ENCODE measurements around the gene SH3GL1. TPM values are rescaled to one million over a fixed set of nuclear protein-coding genes. Genes with fewer than 3 reads are reported as not detected.

SH3GL1 gene
- total and polyA plus RNA-seq, 10 of the 15 experiments (the other 5 are each of a cell fraction or from before 2014, with no cell fraction given) = 0.93 to 47.4 (median 28.4) TPM

- H3K79me2 ChIP-seq (ENCODE audit: control insufficient read depth, insufficient read depth, low read length) = no peaks in the 10 kb centered on the region
- no peaks in the 10 kb centered on the region for H4K20me1 ChIP-seq (ENCODE audit: control insufficient read depth, insufficient read depth)
- no peak for DNase-seq (ENCODE audit: low read depth, low spot score)
- H3K36me3 ChIP-seq (ENCODE audit: control insufficient read depth in 2 of 2, insufficient read depth in 2 of 2, low read length in 1 of 2) = peaks cover 19 to 38% of the 10 kb centered on the region in 2 experiments; a peak in 3 of 4 replicates
- no peak overlapping the region for H3K27ac ChIP-seq (ENCODE audit: control insufficient read depth, insufficient read depth)
- RAD21 ChIA-PET (ENCODE audit: unreplicated experiment) = no interaction called here
- BruUV-seq (replicated peaks) = no TSS peak
- no peak for FAIRE-seq
- H3K27me3 ChIP-seq (replicated peaks in 1 of 2; ENCODE audit: control insufficient read depth in 2 of 2, insufficient read depth in 2 of 2, low read length in 1 of 2) = no peaks in the 10 kb centered on the region
- CTCF ChIA-PET = no interaction called here
- POLR2A ChIA-PET = no interaction called here
- TF ChIP-seq, protein P1, sequence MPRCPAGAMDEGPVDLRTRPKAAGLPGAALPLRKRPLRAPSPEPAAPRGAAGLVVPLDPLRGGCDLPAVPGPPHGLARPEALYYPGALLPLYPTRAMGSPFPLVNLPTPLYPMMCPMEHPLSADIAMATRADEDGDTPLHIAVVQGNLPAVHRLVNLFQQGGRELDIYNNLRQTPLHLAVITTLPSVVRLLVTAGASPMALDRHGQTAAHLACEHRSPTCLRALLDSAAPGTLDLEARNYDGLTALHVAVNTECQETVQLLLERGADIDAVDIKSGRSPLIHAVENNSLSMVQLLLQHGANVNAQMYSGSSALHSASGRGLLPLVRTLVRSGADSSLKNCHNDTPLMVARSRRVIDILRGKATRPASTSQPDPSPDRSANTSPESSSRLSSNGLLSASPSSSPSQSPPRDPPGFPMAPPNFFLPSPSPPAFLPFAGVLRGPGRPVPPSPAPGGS (IDR thresholded peaks at IDR 0.05; ENCODE audit: borderline replicate concordance, insufficient read depth, low read depth, low read length, poor library complexity, severe bottlenecking) = peak; percentile 23
- TF ChIP-seq SREBF2 (IDR thresholded peaks at IDR 0.05; ENCODE audit: low read length) = no peak
- TF ChIP-seq POLR2A (IDR thresholded peaks at IDR 0.05; ENCODE audit: low read depth, low read length) = peak; percentile 60
- ATAC-seq = no peak; the same call in 2 of the 3 replicates
- no peak overlapping the region for H3K4me2 ChIP-seq (ENCODE audit: control insufficient read depth, insufficient read depth)
- in situ Hi-C loops (cut with MboI) = no loop called here
- whole genome bisulfite sequencing (ENCODE audit: insufficient coverage, insufficient replicate concordance, low lambda C conversion rate, missing lambda C conversion rate) = 68% methylated on average over 9 of the region's 13 CpGs
- no peak overlapping the region for H3K4me3 ChIP-seq
- H3K9ac ChIP-seq (ENCODE audit: control insufficient read depth, insufficient read depth, low read length) = no peak overlapping the region
- SMC1A ChIA-PET (ENCODE audit: uncharacterized antibody, unreplicated experiment) = no interaction called here
- no peaks in the 10 kb centered on the region for H3K9me3 ChIP-seq (replicated peaks; ENCODE audit: control insufficient read depth, insufficient read depth, low read length)
- no peaks in the 10 kb centered on the region for H3K4me1 ChIP-seq (ENCODE audit: control insufficient read depth, insufficient read depth, low read length)
- intact Hi-C loops (cut with micrococcal nuclease; ENCODE audit: unreplicated experiment) = no loop called here
- H2AFZ ChIP-seq (ENCODE audit: control insufficient read depth, low read depth, low read length) = no peak overlapping the region
Observed at GRCh38 chr19:4359627-4360000, 40.7 kb downstream of the SH3GL1 start.

DNA sequence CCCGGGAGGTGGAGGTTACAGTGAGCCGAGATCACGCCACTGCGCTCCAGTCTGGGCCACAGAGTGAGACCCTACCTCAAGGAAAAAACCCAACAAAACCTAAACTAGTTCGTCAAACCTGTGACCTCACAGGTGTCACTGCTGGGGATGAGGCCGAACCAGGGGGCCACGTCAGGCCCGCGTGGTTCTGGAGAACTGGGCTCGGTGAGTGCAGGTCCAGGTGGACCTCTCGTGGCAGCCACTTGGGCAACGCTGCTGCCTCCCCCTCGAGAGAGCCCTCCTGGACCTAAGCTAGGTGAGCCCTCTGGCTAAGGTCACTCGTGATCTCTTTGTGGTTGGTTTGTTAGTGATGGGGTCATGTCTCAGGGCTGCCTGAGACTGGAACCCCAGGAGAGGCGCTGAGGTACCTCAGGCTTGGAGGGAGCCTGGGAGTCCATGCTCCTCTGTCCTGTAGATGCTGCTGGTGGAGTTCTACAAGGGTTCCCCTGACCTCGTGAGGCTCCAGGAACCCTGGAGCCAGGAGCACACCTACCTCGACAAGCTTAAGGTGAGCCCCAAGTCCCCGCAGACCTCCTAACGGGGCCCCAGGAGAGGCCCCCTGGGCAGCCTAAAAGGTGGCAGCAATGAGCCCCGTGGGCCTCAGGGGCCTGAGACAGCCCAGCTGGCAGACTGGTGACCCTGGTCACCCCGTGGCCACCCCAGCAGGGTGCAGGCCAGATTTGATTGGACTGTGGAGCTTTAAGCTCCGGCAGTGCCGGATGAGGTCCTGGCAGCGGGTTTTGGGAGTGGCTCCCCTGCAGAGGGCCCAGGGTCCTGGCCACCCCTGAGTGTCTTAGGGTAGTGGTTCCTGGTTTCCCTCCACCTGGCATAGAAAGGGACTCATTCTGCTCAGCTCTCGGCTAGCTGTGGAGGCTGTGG lies 41.4 kb downstream of the SH3GL1 start:
- no TSS peak for BruUV-seq (replicated peaks)
- Histone ChIP-seq H3K27me3 (replicated peaks in 1 of 2; ENCODE audit: control insufficient read depth in 2 of 2, insufficient read depth in 2 of 2, low read length in 1 of 2) (no peaks in the 10 kb centered on the region), H4K20me1 (ENCODE audit: control insufficient read depth, insufficient read depth) (no peaks in the 10 kb centered on the region), H2AFZ (ENCODE audit: control insufficient read depth, low read depth, low read length) (no peak overlapping the region), H3K27ac (ENCODE audit: control insufficient read depth, insufficient read depth) (no peak overlapping the region), H3K4me1 (ENCODE audit: control insufficient read depth, insufficient read depth, low read length) (no peaks in the 10 kb centered on the region), H3K36me3 (ENCODE audit: control insufficient read depth in 2 of 2, insufficient read depth in 2 of 2, low read length in 1 of 2) (peaks cover 17 to 36% of the 10 kb centered on the region in 2 experiments; a peak in 3 of 4 replicates), H3K4me3 (no peak overlapping the region), H3K4me2 (ENCODE audit: control insufficient read depth, insufficient read depth) (no peak overlapping the region), H3K9ac (ENCODE audit: control insufficient read depth, insufficient read depth, low read length) (no peak overlapping the region), H3K9me3 (replicated peaks; ENCODE audit: control insufficient read depth, insufficient read depth, low read length) (no peaks in the 10 kb centered on the region), H3K79me2 (ENCODE audit: control insufficient read depth, insufficient read depth, low read length) (no peaks in the 10 kb centered on the region)
- in situ Hi-C loops (cut with MboI) (no loop called here), intact Hi-C loops (cut with micrococcal nuclease; ENCODE audit: unreplicated experiment) (no loop called here)
- ATAC-seq (no peak), FAIRE-seq (no peak), DNase-seq (ENCODE audit: low read depth, low spot score) (no peak)
- ChIA-PET CTCF (no interaction called here), RAD21 (ENCODE audit: unreplicated experiment) (no interaction called here), SMC1A (ENCODE audit: uncharacterized antibody, unreplicated experiment) (no interaction called here), POLR2A (no interaction called here)
- no peak for TF ChIP-seq FOXK2 (IDR thresholded peaks at IDR 0.05)
- TF ChIP-seq TCF3 (IDR thresholded peaks at IDR 0.05; ENCODE audit: borderline replicate concordance, insufficient read depth, low read depth, low read length) = no peak
- TF ChIP-seq CREM (IDR thresholded peaks at IDR 0.05; ENCODE audit: low read depth) = no peak
- peak; percentile 33; the same call in 1 of the 2 replicates for TF ChIP-seq POLR2A (IDR thresholded peaks at IDR 0.05; ENCODE audit: low read depth, low read length)
- no peak for TF ChIP-seq BCL11A (IDR thresholded peaks at IDR 0.05; ENCODE audit: low read depth, low read length)
- TF ChIP-seq NFYA (IDR thresholded peaks at IDR 0.05; ENCODE audit: borderline replicate concordance, low read depth, low read length) = no peak
- TF ChIP-seq, protein P2, sequence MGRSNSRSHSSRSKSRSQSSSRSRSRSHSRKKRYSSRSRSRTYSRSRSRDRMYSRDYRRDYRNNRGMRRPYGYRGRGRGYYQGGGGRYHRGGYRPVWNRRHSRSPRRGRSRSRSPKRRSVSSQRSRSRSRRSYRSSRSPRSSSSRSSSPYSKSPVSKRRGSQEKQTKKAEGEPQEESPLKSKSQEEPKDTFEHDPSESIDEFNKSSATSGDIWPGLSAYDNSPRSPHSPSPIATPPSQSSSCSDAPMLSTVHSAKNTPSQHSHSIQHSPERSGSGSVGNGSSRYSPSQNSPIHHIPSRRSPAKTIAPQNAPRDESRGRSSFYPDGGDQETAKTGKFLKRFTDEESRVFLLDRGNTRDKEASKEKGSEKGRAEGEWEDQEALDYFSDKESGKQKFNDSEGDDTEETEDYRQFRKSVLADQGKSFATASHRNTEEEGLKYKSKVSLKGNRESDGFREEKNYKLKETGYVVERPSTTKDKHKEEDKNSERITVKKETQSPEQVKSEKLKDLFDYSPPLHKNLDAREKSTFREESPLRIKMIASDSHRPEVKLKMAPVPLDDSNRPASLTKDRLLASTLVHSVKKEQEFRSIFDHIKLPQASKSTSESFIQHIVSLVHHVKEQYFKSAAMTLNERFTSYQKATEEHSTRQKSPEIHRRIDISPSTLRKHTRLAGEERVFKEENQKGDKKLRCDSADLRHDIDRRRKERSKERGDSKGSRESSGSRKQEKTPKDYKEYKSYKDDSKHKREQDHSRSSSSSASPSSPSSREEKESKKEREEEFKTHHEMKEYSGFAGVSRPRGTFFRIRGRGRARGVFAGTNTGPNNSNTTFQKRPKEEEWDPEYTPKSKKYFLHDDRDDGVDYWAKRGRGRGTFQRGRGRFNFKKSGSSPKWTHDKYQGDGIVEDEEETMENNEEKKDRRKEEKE (IDR thresholded peaks at IDR 0.05) = no peak
- WGBS (ENCODE audit: insufficient coverage, insufficient replicate concordance, low lambda C conversion rate, missing lambda C conversion rate) = 83% methylated on average over 25 of the region's 25 CpGs
